HepG2 (cell line): ENCODE measurements around the gene INPP5E. TPM values are rescaled to one million over a fixed set of nuclear protein-coding genes. Genes with fewer than 3 reads are reported as not detected.
A peak's percentile ranks its signal among the peaks of the same experiment; 100 is the strongest.

Experiments
- ATAC-seq: fragments of 200-7000 bp; cut with Tn5 transposase; 3 replicates; pipeline ENCODE4 v1.9.1; 2020; ENCODE audit warnings: mild to moderate bottlenecking, moderate library complexity
- BruUV-seq: library from RNA; stranded (reverse); fragments of 400-500 nt; replicated peaks from 2 replicates; lab custom pipeline; 2021; lab: Mats Ljungman, UMichigan
- CTCF ChIA-PET: fragments of 300-600 bp; formaldehyde crosslinking; extraction: SDS; loops from one replicate; lab custom pipeline; 2021; ENCODE audit warnings: low total read pairs, inconsistent platforms, low intra/inter-chr PET ratio; lab: Yijun Ruan, JAX
- POLR2A ChIA-PET: fragments of 350-600 bp; sonication (Branson Sonifier 250); formaldehyde crosslinking; loops from one replicate; lab custom pipeline; 2020; ENCODE audit warnings: antibody characterized with exemption, inconsistent platforms; lab: Yijun Ruan, JAX
- DNase-seq: peaks from one replicate; pipeline ENCODE4 v3.0.0-alpha.2; 2015; ENCODE audit warnings: low spot score
- FAIRE-seq: peaks from 3 replicates; lab custom pipeline; 2011; peaks lifted over from hg19 to GRCh38; lab: Jason Lieb, UNC
- H2AFZ ChIP-seq: one replicate; pipeline ENCODE4 v1.6.1; 2011; ENCODE audit warnings: low read length, inconsistent platforms
- H3K27ac ChIP-seq: fragments of 300-600 bp; 3 replicates; pipeline ENCODE4 v1.8.0; 2011; ENCODE audit warnings: mixed run types, mild to moderate bottlenecking, mixed read lengths, low read length, inconsistent platforms; ENCODE audit not compliant: insufficient read depth; ENCODE audit errors: extremely low read length
- H3K27me3 ChIP-seq, 2 experiments: fragments of 200-600 bp in 1 of 2; 2 replicates in 1 of 2; 3 replicates in 1 of 2; pipeline versions ENCODE4 v1.6.0 to v1.8.0; 2011; ENCODE audit warnings: low read length in 2 of 2, mild to moderate bottlenecking in 2 of 2, moderate library complexity in 2 of 2, inconsistent platforms in 1 of 2; ENCODE audit not compliant: insufficient read depth in 2 of 2, control insufficient read depth in 1 of 2
- H3K36me3 ChIP-seq, 2 experiments: fragments of 200-600 bp in 1 of 2; replicated peaks in 1 of 2; 2 replicates in 1 of 2; 3 replicates in 1 of 2; pipeline versions ENCODE4 v1.5.1 to v1.8.0; 2011; ENCODE audit warnings: low read length in 2 of 2, inconsistent platforms in 1 of 2; ENCODE audit not compliant: insufficient read depth in 2 of 2, control insufficient read depth in 1 of 2
- H3K4me1 ChIP-seq: 2 replicates; pipeline ENCODE4 v1.5.1; 2012; ENCODE audit warnings: low read length, inconsistent platforms; ENCODE audit not compliant: insufficient read depth
- H3K4me2 ChIP-seq: 2 replicates; pipeline ENCODE4 v1.6.0; 2011; ENCODE audit warnings: low read depth, low read length, inconsistent platforms
- H3K4me3 ChIP-seq, 3 experiments: fragments of 200-600 bp in 1 of 3; sonication (generic), shearing (Covaris generic) in 1 of 3; replicated peaks in 1 of 3; 2 replicates each; pipeline ENCODE4 v1.5.1; 2011 to 2016; ENCODE audit warnings: low read length in 3 of 3, inconsistent platforms in 2 of 3, low read depth in 2 of 3, mild to moderate bottlenecking in 2 of 3, control low read depth in 1 of 3, mixed read lengths in 1 of 3; ENCODE audit not compliant: insufficient read depth in 1 of 3
- H3K79me2 ChIP-seq: one replicate; pipeline ENCODE4 v1.6.1; 2011; ENCODE audit warnings: low read length, inconsistent platforms; ENCODE audit not compliant: insufficient read depth
- H3K9ac ChIP-seq: 2 replicates; pipeline ENCODE4 v1.6.0; 2011; ENCODE audit warnings: mild to moderate bottlenecking, low read depth, low read length, inconsistent platforms; ENCODE audit not compliant: insufficient read depth
- H3K9me3 ChIP-seq: 2 replicates; pipeline ENCODE4 v1.5.1; 2012; ENCODE audit warnings: mild to moderate bottlenecking, low read length
- H4K20me1 ChIP-seq: 2 replicates; pipeline ENCODE4 v1.6.0; 2011; ENCODE audit warnings: inconsistent platforms, mild to moderate bottlenecking, low read length, moderate library complexity; ENCODE audit not compliant: insufficient read depth
- CEBPB ChIP-seq: IDR thresholded peaks from 2 replicates; pipeline ENCODE4 v1.6.1; 2011; ENCODE audit warnings: low read depth, low read length, improper control_type of control experiment, borderline replicate concordance
- CEBPG ChIP-seq: IDR thresholded peaks from 2 replicates; pipeline ENCODE4 v1.6.1; 2016
- DBP ChIP-seq: sonication (generic); formaldehyde crosslinking; IDR thresholded peaks from 2 replicates; pipeline ENCODE4 v1.4.0; 2020; ENCODE audit warnings: missing genetic modification reagents; ENCODE audit errors: not compliant biosample characterization
- IRF9 ChIP-seq: sonication (generic); formaldehyde crosslinking; IDR thresholded peaks from 2 replicates; pipeline ENCODE4 v1.8.0; 2022; ENCODE audit warnings: missing genetic modification reagents, mild to moderate bottlenecking, borderline replicate concordance
- KLF12 ChIP-seq: sonication (generic); formaldehyde crosslinking; IDR thresholded peaks from 2 replicates; pipeline ENCODE4 v1.4.0; 2020; ENCODE audit warnings: missing genetic modification reagents, borderline replicate concordance
- PLRG1 ChIP-seq: fragments of 450-650 bp; conservative IDR thresholded peaks from 2 replicates; pipeline ENCODE4 v1.6.1; 2016
- RFX5 ChIP-seq: IDR thresholded peaks from 2 replicates; pipeline ENCODE4 v1.6.1; 2011; ENCODE audit warnings: low read depth, low read length, improper control_type of control experiment
- RFXANK ChIP-seq: IDR thresholded peaks from 2 replicates; pipeline ENCODE4 v1.6.1; 2016
- ZNF468 ChIP-seq: sonication (generic); formaldehyde crosslinking; IDR thresholded peaks from 2 replicates; pipeline ENCODE4 v1.8.0; 2022; ENCODE audit warnings: mild to moderate bottlenecking, moderate library complexity, missing genetic modification reagents
- ZNF777 ChIP-seq: sonication (generic); formaldehyde crosslinking; IDR thresholded peaks from 2 replicates; pipeline ENCODE4 v1.4.0; 2020; ENCODE audit warnings: missing genetic modification reagents
- WGBS: methylation state at CpG from one replicate; pipeline ENCODE4 v1.1.6; 2017; ENCODE audit warnings: low lambda C conversion rate; 5-methylcytosine and 5-hydroxymethylcytosine counted together
- in situ Hi-C: cut with HindIII; loops from 2 replicates; pipeline ENCODE4 v1.10.0; 2017; ENCODE audit warnings: low pct_unique_long_range_greater_than_20kb; ENCODE audit not compliant: extremely low pct_ligation_motif_present
- intact Hi-C: fragments of 100-400 bp; cut with micrococcal nuclease; formaldehyde crosslinking; loops from one replicate; pipeline ENCODE4 v1.10.0; 2022; ENCODE audit not compliant: unreplicated experiment
- polyA plus RNA-seq, 8 experiments: library from polyadenylated mRNA; depleted of rRNA in 3 of 8; stranded (reverse) in 7 of 8; unstranded in 1 of 8; fragments of >200 nt; fragmentation: Illumina TruSeq in 4 of 8; extraction: Trizol in 4 of 8; gene quantifications; 2 replicates each; pipeline versions ENCODE4 v1.2.1 to v1.2.3, GENCODE V29; 2011 to 2016; ENCODE audit warnings: low read depth in 4 of 8, missing spikeins in 1 of 8, mixed read lengths in 1 of 8; ENCODE audit not compliant: insufficient read depth in 1 of 8
- total RNA-seq, 5 experiments: library from RNA; depleted of rRNA; stranded (reverse); fragments of >200 nt; fragmentation: Illumina TruSeq; extraction: Trizol; gene quantifications; 2 replicates each; pipeline ENCODE4 v1.2.3, GENCODE V29; 2016; ENCODE audit warnings: low read depth in 1 of 5
- TF ChIP-seq, protein P1 (sequence below): sonication (generic); formaldehyde crosslinking; IDR thresholded peaks from 2 replicates; pipeline ENCODE4 v1.4.0; 2020; ENCODE audit warnings: mild to moderate bottlenecking, missing genetic modification reagents
- TF ChIP-seq, protein P2 (sequence below): sonication (generic); formaldehyde crosslinking; IDR thresholded peaks from 2 replicates; pipeline ENCODE4 v1.4.0; 2020; ENCODE audit warnings: missing genetic modification reagents, borderline replicate concordance
- TF ChIP-seq, protein P3 (sequence below): sonication (generic); formaldehyde crosslinking; IDR thresholded peaks from 2 replicates; pipeline ENCODE4 v1.9.0; 2021; ENCODE audit warnings: missing genetic modification reagents, mild to moderate bottlenecking, borderline replicate concordance

INPP5E gene
- total and polyA plus RNA-seq, 2 of the 13 experiments (the other 11 are each of a cell fraction or from before 2014, with no cell fraction given): 5.5 TPM

DNA sequence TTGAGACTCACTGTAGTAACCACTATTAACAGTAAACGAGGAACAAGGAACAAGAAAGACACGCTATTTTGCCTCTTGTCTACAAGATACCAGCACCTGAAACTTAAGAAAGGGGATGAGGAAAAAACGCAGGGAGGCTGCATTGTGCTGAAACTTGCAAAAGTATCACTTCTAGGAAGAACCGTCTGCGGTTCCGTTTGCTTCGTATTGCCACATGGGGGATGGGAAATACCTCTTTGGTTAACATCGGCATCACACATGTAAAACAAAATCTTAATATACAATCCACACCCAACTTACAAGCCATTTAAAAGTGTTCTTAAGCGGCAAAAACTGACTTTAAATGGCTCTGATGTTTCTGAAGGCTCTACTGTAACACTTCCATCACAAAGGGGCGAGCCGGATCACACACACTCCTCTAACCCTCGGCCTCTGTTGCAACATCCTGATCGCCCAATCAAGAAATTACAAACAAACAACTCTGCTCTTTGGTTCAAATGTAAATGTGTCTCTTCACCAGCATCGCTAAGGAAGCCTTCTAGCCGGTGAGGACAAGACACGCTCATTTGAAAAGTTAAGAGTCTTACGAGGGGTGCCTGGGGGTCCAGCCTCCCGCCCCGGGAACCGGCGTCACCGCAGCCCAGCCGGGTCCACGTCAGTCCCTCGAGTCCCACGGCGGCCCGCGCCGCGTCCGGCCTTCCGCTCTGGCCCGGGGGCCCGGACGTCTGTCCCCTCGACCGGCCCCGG, 42.6 kb upstream of the INPP5E start:
- BruUV-seq: TSS peak; percentile 85
- TF ChIP-seq, protein P1, sequence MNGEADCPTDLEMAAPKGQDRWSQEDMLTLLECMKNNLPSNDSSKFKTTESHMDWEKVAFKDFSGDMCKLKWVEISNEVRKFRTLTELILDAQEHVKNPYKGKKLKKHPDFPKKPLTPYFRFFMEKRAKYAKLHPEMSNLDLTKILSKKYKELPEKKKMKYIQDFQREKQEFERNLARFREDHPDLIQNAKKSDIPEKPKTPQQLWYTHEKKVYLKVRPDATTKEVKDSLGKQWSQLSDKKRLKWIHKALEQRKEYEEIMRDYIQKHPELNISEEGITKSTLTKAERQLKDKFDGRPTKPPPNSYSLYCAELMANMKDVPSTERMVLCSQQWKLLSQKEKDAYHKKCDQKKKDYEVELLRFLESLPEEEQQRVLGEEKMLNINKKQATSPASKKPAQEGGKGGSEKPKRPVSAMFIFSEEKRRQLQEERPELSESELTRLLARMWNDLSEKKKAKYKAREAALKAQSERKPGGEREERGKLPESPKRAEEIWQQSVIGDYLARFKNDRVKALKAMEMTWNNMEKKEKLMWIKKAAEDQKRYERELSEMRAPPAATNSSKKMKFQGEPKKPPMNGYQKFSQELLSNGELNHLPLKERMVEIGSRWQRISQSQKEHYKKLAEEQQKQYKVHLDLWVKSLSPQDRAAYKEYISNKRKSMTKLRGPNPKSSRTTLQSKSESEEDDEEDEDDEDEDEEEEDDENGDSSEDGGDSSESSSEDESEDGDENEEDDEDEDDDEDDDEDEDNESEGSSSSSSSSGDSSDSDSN: peak; percentile 35; the same call in 1 of the 2 replicates
- 0 out of 2 replicates have a peak, but pooled peaks have one; percentile 13 for TF ChIP-seq RFXANK (CRISPR knock-in tag)
- TF ChIP-seq ZNF777 (CRISPR knock-in tag): peak; percentile 29; the same call in 1 of the 2 replicates
- peak; percentile 51 for TF ChIP-seq DBP (CRISPR knock-in tag)
- TF ChIP-seq CEBPB: peak; percentile 84
- TF ChIP-seq RFX5: 0 out of 2 replicates have a peak, but pooled peaks have one; percentile 0
- 0 out of 2 replicates have a peak, but pooled peaks have one; percentile 51 for TF ChIP-seq KLF12 (CRISPR knock-in tag)
- 0 out of 2 replicates have a peak, but pooled peaks have one; percentile 8 for TF ChIP-seq ZNF468 (CRISPR knock-in tag)
- TF ChIP-seq, protein P2, sequence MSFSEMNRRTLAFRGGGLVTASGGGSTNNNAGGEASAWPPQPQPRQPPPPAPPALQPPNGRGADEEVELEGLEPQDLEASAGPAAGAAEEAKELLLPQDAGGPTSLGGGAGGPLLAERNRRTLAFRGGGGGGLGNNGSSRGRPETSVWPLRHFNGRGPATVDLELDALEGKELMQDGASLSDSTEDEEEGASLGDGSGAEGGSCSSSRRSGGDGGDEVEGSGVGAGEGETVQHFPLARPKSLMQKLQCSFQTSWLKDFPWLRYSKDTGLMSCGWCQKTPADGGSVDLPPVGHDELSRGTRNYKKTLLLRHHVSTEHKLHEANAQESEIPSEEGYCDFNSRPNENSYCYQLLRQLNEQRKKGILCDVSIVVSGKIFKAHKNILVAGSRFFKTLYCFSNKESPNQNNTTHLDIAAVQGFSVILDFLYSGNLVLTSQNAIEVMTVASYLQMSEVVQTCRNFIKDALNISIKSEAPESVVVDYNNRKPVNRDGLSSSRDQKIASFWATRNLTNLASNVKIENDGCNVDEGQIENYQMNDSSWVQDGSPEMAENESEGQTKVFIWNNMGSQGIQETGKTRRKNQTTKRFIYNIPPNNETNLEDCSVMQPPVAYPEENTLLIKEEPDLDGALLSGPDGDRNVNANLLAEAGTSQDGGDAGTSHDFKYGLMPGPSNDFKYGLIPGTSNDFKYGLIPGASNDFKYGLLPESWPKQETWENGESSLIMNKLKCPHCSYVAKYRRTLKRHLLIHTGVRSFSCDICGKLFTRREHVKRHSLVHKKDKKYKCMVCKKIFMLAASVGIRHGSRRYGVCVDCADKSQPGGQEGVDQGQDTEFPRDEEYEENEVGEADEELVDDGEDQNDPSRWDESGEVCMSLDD (CRISPR knock-in tag): 0 out of 2 replicates have a peak, but pooled peaks have one; percentile 63
- peak; percentile 61 for TF ChIP-seq CEBPG (CRISPR knock-in tag)
- no peak for TF ChIP-seq IRF9
- TF ChIP-seq, protein P3, sequence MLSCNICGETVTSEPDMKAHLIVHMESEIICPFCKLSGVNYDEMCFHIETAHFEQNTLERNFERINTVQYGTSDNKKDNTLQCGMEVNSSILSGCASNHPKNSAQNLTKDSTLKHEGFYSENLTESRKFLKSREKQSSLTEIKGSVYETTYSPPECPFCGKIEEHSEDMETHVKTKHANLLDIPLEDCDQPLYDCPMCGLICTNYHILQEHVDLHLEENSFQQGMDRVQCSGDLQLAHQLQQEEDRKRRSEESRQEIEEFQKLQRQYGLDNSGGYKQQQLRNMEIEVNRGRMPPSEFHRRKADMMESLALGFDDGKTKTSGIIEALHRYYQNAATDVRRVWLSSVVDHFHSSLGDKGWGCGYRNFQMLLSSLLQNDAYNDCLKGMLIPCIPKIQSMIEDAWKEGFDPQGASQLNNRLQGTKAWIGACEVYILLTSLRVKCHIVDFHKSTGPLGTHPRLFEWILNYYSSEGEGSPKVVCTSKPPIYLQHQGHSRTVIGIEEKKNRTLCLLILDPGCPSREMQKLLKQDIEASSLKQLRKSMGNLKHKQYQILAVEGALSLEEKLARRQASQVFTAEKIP (CRISPR knock-in tag): no peak
- no peak for TF ChIP-seq PLRG1

More for the DNA sequence above, 42.6 kb upstream of the INPP5E start:
- Histone ChIP-seq H3K4me3 (peak overlapping the region; percentile 74 to 98 (median 87)), H2AFZ (no peak overlapping the region), H3K9ac (peak overlapping the region; percentile 99), H3K27ac (peak overlapping the region; percentile 92), H3K79me2 (peaks cover 44% of the 10 kb centered on the region), H3K4me1 (peaks cover 42% of the 10 kb centered on the region), H3K36me3 (peaks cover 8 to 24% of the 10 kb centered on the region in 2 experiments; a peak in 4 of 5 replicates), H3K9me3 (no peaks in the 10 kb centered on the region), H3K4me2 (peak overlapping the region; percentile 94), H4K20me1 (peaks cover 47% of the 10 kb centered on the region), H3K27me3 (peaks cover 6 to 13% of the 10 kb centered on the region in 2 experiments; a peak in 3 of 5 replicates)
- FAIRE-seq (peak; percentile 32), DNase-seq (no peak), ATAC-seq (no peak)
- POLR2A ChIA-PET: no interaction called here
- under 1% methylated on average over 17 of the region's 39 CpGs for WGBS
- intact Hi-C loops: no loop called here
- in situ Hi-C loops: no loop called here
- CTCF ChIA-PET: no interaction called here
